ENCODE results near the gene CDC14B.

The CDC14B gene

DNA sequence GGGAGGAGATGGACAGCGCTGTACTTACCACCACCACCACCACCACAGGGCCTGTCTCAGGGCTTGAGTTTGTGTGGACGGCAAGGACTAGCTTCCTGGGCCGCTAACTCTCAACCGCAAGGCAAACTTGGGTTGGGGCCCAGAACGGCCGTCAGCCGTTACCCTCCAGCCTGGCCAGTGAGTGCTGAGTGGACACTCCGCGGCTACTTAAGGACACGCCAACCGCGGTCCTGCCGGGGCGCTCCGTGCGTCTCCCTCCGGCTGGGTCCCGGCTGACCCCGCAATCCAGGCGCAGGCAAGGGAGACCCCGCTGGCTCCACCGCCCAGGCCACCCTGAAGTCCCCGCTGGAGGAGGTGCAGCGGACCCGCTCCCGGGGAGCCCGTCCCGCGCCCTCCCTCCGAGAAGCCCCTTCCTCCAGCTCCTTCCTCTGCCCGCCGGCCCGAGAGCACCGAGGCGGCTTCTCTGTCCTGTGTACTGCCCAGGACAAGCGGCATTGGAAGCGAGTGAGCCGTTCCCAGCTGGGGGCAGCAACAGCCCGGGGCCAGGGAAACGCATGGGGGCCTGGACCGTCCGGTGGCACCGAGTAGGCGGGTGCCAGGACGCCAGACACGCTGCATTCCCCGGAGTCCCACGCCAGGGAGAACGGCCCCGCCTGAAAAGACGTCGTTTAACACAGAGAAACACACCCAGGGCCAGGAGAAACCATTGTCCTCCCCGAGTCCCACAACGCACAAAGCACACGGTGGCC, 123.1 kb downstream of the CDC14B start:
- TF ChIP-seq, protein P1, sequence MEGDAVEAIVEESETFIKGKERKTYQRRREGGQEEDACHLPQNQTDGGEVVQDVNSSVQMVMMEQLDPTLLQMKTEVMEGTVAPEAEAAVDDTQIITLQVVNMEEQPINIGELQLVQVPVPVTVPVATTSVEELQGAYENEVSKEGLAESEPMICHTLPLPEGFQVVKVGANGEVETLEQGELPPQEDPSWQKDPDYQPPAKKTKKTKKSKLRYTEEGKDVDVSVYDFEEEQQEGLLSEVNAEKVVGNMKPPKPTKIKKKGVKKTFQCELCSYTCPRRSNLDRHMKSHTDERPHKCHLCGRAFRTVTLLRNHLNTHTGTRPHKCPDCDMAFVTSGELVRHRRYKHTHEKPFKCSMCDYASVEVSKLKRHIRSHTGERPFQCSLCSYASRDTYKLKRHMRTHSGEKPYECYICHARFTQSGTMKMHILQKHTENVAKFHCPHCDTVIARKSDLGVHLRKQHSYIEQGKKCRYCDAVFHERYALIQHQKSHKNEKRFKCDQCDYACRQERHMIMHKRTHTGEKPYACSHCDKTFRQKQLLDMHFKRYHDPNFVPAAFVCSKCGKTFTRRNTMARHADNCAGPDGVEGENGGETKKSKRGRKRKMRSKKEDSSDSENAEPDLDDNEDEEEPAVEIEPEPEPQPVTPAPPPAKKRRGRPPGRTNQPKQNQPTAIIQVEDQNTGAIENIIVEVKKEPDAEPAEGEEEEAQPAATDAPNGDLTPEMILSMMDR (IDR thresholded peaks at IDR 0.05; ENCODE audit: insufficient read depth, low read length, poor library complexity, severe bottlenecking) = no peak
- TF ChIP-seq EZH2phosphoT487 (conservative IDR thresholded peaks at IDR 0.05; ENCODE audit: low read length) = no peak
- H2AFZ ChIP-seq (ENCODE audit: low read depth, low read length, severe bottlenecking) = no peak overlapping the region
- no peaks in the 10 kb centered on the region for H3K36me3 ChIP-seq (ENCODE audit: low read length)
- no peak overlapping the region for H3K4me3 ChIP-seq (ENCODE audit: insufficient read depth, low read length, poor library complexity, severe bottlenecking)
- H3K79me2 ChIP-seq (ENCODE audit: insufficient read depth, low read length) = no peaks in the 10 kb centered on the region
- H3K4me2 ChIP-seq (ENCODE audit: low read depth, low read length, poor library complexity, severe bottlenecking) = no peak overlapping the region
- no peaks in the 10 kb centered on the region for H3F3A ChIP-seq (ENCODE audit: insufficient read depth)
- no peaks in the 10 kb centered on the region for H3K9me3 ChIP-seq (ENCODE audit: insufficient read depth, low read length)
- H3K9me2 ChIP-seq (replicated peaks; ENCODE audit: insufficient read depth, low read length) = no peaks in the 10 kb centered on the region
- H3K27ac ChIP-seq (ENCODE audit: low read depth, low read length) = no peak overlapping the region
- H4K20me1 ChIP-seq (ENCODE audit: low read depth, low read length) = no peaks in the 10 kb centered on the region
- H3K27me3 ChIP-seq (ENCODE audit: low read length) = no peaks in the 10 kb centered on the region
- H3K9ac ChIP-seq (ENCODE audit: low read length) = no peak overlapping the region

- Histone ChIP-seq H3K36me3 (ENCODE audit: low read length) (no peaks in the 10 kb centered on the region), H3K9me2 (replicated peaks; ENCODE audit: insufficient read depth, low read length) (no peaks in the 10 kb centered on the region)
Measured at GRCh38 chr9:96495341-96495740, 124.3 kb downstream of the CDC14B start.

DNA sequence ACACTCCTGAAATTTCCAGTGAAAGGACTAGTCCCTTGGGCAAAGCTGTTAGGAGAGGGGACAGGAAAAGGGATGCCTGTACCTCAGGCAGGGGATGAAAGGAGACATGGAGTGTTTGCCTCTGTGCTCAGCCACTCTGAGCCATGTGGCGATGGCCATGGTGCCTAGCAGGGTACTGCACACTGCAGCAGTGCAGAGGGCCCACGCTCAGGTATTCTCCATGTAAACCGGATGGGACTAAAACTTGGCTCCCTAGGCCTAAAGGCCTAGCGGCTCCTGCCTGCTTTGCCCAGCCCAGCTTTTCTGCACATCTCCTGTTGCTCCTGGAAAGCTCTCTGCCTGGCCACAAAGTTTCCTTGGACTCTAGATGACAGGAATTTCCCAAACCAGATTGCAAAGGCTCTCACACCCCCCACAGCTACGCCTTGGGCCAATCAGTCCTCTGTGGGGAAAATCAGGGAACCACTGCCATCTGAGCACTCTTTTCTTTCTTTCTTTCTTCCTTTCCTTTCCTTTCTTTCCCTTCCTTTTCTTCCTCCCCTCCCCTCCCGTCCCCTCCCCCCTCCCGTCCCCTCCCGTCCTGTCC, 125.3 kb downstream of the CDC14B start:
- TF ChIP-seq, protein P1 (IDR thresholded peaks at IDR 0.05; ENCODE audit: insufficient read depth, low read length, poor library complexity, severe bottlenecking) = no peak
- TF ChIP-seq EZH2phosphoT487 (conservative IDR thresholded peaks at IDR 0.05; ENCODE audit: low read length) = no peak
- H4K20me1 ChIP-seq (ENCODE audit: low read depth, low read length) = no peaks in the 10 kb centered on the region
- H2AFZ ChIP-seq (ENCODE audit: low read depth, low read length, severe bottlenecking) = no peak overlapping the region
- H3K27ac ChIP-seq (ENCODE audit: low read depth, low read length) = no peak overlapping the region
- H3K79me2 ChIP-seq (ENCODE audit: insufficient read depth, low read length) = no peaks in the 10 kb centered on the region
- no peak overlapping the region for H3K4me2 ChIP-seq (ENCODE audit: low read depth, low read length, poor library complexity, severe bottlenecking)
- H3K9me3 ChIP-seq (ENCODE audit: insufficient read depth, low read length) = no peaks in the 10 kb centered on the region
- no peaks in the 10 kb centered on the region for H3F3A ChIP-seq (ENCODE audit: insufficient read depth)
- no peaks in the 10 kb centered on the region for H3K36me3 ChIP-seq (ENCODE audit: low read length)
- H3K9me2 ChIP-seq (replicated peaks; ENCODE audit: insufficient read depth, low read length) = no peaks in the 10 kb centered on the region
- H3K9ac ChIP-seq (ENCODE audit: low read length) = no peak overlapping the region
- H3K4me3 ChIP-seq (ENCODE audit: insufficient read depth, low read length, poor library complexity, severe bottlenecking) = no peak overlapping the region
- H3K27me3 ChIP-seq (ENCODE audit: low read length) = no peaks in the 10 kb centered on the region

More at GRCh38 chr9:96495341-96495740, 124.3 kb downstream of the CDC14B start:
- H2AFZ ChIP-seq (ENCODE audit: low read depth, low read length, severe bottlenecking) = no peak overlapping the region
- H3K27ac ChIP-seq (ENCODE audit: low read depth, low read length) = no peak overlapping the region
- no peaks in the 10 kb centered on the region for H3K27me3 ChIP-seq (ENCODE audit: low read length)
- no peaks in the 10 kb centered on the region for H3K79me2 ChIP-seq (ENCODE audit: insufficient read depth, low read length)
- H3K9ac ChIP-seq (ENCODE audit: low read length) = no peak overlapping the region
- no peaks in the 10 kb centered on the region for H3F3A ChIP-seq (ENCODE audit: insufficient read depth)
- no peaks in the 10 kb centered on the region for H4K20me1 ChIP-seq (ENCODE audit: low read depth, low read length)
- TF ChIP-seq EZH2phosphoT487 (conservative IDR thresholded peaks at IDR 0.05; ENCODE audit: low read length) = no peak
- TF ChIP-seq, protein P1 (IDR thresholded peaks at IDR 0.05; ENCODE audit: insufficient read depth, low read length, poor library complexity, severe bottlenecking) = no peak
- no peak overlapping the region for H3K4me2 ChIP-seq (ENCODE audit: low read depth, low read length, poor library complexity, severe bottlenecking)
- no peak overlapping the region for H3K4me3 ChIP-seq (ENCODE audit: insufficient read depth, low read length, poor library complexity, severe bottlenecking)
- H3K9me3 ChIP-seq (ENCODE audit: insufficient read depth, low read length) = no peaks in the 10 kb centered on the region
